UCSD-AML1 (cell line): ENCODE data around the gene EXOC3.

Experiments
- DNase-seq: peaks from one replicate; lab custom pipeline; 2025; ENCODE audit not compliant: unreplicated experiment; lab: John Stamatoyannopoulos, UW

The EXOC3 gene

DNA sequence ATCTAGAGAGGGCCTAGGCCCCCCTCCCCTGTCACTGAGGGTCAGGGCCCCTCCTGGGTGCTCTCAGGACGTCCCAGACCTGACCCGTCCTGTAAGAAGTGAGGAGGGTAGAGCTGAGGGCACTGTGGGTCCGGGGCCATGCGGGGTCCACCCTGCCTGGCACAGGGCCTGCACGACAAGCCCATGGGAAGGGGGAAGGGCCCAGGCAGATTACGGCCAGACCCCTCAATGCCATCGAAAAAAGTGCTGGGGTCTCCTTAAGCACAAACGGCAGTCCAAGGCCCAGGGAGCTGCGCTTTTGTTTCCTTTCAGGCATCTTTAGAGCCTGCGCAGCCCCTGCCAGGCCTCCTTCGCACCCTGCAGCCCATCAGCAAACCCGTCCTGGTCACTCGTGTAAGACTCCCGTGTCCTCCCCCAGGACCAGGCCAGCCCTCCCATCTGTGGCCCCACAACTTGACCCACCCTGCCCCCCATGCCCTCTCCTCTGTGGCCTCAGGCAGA lies 4.4 kb upstream of the EXOC3 start:
- DNase-seq: no peak

GRCh38 chr5:439181-439580 lies 3.8 kb upstream of the EXOC3 start:
- no peak for DNase-seq

GRCh38 chr5:439636-440035 lies 3.3 kb upstream of the EXOC3 start:
- DNase-seq: no peak

- DNase-seq: no peak
These were observed 2.4 kb upstream of the EXOC3 start for GRCh38 chr5:440401-441201.

DNA sequence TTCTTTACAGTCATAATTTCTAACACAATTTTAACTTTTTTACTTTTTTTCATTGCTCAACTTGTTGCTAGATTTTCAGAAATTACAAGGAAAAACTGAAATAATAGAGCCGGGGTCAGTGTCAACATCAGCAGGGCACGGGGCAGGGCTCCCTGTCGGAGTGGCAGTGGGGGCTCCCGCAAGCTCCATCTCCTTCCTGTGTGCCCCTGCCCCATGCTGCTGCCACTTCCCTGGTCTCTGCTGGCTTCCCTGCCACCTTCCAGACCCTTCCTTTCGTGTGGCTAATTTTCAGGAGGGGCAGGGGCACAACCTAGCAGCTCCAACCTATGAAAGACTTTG lies 1.0 kb upstream of the EXOC3 start:
- DNase-seq: no peak

GRCh38 chr5:443239-444151 lies 519 bp downstream of the EXOC3 start:
- DNase-seq: no peak

DNA sequence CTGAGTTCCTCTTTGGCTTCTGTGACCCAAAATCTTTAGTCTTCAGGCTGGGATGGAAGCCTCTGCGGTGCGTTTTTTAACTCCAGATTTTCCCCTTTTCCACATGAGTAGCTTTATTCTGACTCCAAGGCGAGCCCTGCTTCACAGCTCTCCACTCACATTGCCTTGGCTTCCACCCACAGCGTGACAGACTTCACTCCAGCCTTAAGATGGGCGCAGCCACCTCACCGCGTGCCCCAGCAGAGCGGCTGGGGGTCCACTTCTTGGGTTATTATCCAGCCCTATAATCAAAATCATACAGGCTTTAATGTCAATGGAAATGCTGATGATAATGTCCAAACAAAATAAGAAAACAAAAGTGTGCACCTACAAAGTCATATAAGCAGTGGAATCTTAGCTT lies 1.2 kb downstream of the EXOC3 start:
- no peak for DNase-seq

DNA sequence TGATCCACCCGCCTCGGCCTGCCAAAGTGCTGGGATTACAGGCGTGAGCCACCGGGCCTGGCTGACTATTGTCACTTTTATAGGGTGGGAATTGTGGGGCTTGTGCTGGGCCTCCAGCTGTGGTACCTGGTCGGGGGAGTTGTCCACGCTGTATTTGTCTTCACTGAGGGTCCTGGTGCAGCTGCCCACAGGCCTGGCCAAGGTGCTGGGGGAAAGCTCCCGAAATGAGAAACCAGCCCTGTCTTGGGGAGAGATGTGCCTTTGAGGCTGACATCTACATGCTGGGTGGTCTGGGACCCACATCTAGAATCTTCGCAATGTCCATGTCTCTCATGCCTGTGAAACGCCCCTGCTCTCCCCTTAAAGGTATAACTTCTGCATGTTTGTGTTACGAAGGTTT lies 2.6 kb downstream of the EXOC3 start:
- no peak for DNase-seq

DNA sequence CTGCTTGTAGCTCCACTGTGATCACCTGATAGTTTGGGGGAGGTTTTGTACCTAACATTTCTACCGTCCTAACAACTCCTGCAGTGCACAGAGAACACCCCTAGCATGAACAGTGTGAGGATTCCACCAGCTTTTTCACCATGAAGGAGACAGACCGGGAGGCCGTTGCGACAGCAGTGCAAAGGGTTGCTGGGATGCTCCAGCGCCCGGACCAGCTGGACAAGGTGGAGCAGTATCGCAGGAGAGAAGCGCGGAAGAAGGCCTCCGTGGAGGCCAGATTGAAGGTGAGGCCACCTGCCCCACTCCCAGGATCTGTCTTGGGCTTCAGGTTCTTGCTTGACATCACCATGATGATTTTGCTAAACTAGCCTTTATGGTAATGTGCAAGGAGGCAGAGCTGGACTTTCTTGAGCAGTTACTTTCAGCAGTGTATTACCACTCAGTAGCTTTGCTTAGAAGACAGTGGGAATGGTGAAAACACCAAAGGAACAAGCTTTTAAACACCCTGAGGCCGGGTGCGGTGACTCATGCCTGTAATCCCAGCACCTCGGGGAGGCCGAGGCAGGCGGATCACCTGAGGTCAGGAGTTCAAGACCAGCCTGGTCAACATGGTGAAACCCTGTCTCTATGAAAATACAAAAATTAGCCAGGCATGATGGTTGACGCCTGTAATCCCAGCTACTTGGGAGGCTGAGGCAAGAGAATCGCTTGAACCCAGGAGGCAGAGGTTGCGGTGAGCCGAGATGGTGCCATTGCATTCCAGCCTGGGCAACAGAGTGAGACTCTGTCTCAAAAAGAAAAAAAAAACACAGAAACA lies 3.3 kb downstream of the EXOC3 start:
- no peak for DNase-seq

DNA sequence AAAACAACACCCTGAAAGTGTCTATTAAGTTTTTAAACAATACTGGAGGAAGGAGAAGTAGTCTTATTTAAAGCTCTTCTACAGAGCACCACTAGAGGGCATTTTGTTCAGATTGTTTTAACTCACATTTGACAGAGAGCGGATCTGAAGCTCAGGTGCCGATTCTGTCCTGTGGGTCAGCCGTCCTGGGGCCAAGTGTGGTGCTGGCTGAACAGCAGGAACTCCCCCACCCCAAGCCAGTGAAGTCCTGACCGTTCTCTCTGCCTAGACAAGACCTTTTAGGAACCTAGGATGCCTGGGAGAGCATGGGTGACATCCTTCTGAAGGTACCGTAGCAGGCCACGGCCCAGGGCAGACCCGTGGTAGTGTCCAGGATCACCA lies 3.9 kb downstream of the EXOC3 start:
- DNase-seq: no peak

GRCh38 chr5:447501-447900 lies 4.5 kb downstream of the EXOC3 start:
- no peak for DNase-seq

GRCh38 chr5:448061-448765 lies 5.2 kb downstream of the EXOC3 start:
- no peak for DNase-seq

- DNase-seq: no peak
These were observed 5.8 kb downstream of the EXOC3 start for GRCh38 chr5:448766-449090.

- no peak for DNase-seq
These were observed 6.2 kb downstream of the EXOC3 start for GRCh38 chr5:449151-449550.

GRCh38 chr5:451587-452458 lies 8.8 kb downstream of the EXOC3 start:
- DNase-seq: no peak

- no peak for DNase-seq
These were observed 10.2 kb downstream of the EXOC3 start for GRCh38 chr5:452978-453710.

DNA sequence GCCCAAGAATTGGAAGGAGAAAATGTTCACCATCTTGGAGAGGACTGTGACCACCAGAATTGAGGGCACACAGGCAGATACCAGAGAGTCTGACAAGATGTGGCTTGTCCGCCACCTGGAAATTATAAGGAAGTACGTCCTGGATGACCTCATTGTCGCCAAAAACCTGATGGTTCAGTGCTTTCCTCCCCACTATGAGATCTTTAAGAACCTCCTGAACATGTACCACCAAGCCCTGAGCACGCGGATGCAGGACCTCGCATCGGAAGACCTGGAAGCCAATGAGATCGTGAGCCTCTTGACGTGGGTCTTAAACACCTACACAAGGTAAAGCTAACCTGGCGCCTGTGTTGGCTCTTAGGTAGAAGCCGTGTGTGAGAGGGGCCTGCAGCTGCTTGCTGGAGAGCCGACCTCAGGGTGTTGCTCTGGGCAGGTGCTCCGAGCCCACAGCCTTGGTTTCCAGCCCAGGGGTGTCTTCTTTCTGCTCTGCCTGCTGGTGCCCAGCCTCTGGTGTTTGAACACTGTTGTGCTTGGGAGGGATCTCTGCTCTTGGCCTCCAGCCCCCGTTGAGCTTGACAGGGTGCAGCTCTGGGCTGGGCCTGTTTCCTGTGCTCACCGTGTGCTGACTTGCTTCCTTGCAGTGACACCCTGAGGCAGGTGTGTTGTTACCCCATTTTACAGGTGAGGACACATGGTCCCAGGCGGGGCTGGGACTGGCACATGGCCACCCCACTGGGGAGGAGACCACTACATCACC lies 10.9 kb downstream of the EXOC3 start:
- DNase-seq: no peak

DNA sequence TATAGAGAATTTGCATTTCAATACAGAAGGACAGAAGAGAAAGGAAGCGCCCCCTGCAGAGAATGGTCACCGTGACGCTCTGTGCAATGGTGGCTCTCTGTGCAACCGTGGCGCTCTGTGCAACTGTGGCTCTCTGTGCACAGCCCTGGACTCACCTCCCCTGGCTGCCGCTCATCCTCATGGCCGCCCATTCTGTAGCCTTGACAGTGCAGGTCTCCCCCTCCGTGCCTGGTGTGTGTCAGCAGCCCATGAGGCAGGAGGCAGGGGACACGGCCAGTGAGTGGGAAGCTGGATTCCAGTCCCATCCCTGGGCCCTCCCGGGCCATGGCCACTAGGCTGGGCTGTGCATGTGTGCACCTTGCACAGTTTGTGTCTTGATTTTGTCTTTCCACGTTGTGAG lies 12.0 kb downstream of the EXOC3 start:
- DNase-seq: no peak

DNA sequence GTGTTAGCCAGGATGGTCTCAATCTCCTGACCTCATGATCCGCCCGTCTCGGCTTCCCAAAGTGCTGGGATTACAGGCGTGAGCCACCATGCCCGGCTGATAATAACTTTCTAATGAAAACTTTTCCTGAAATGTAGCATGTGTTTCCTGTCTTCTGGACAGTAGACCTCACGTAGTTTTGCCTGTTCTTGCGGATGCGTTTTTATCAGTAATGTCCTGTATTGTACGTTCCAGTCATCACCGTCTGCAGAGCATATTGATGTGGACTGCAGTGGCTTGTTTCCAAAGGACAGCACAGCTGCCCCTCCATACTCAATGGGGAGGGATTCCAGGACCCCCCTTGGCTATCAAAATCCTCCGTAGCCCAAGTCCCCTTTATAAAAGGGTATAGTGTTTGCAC lies 12.8 kb downstream of the EXOC3 start:
- DNase-seq: no peak
